Skeletal muscle satellite cell (primary cell): ENCODE results near the gene GRIN2A.
"Not testable (repeated sequence)": the region's sequence is repeated elsewhere in the genome, so short reads cannot be mapped to it uniquely, and the experiment has no call there.

Experiments
- H3K27me3 ChIP-seq: 2 replicates; pipeline ENCODE4 v1.7.0; 2013; ENCODE audit warnings: low read length; ENCODE audit not compliant: control insufficient read depth, insufficient read depth
- H3K36me3 ChIP-seq: 2 replicates; pipeline ENCODE4 v1.7.0; 2013; ENCODE audit warnings: mild to moderate bottlenecking, control low read depth, low read length; ENCODE audit not compliant: insufficient read depth
- H3K4me1 ChIP-seq: 2 replicates; pipeline ENCODE4 v1.7.0; 2013; ENCODE audit warnings: low read length; ENCODE audit not compliant: control insufficient read depth, insufficient read depth
- H3K4me2 ChIP-seq: 2 replicates; pipeline ENCODE4 v1.7.0; 2013; ENCODE audit warnings: mild to moderate bottlenecking, low read length
- H3K4me3 ChIP-seq: 2 replicates; pipeline ENCODE4 v1.7.0; 2013; ENCODE audit warnings: low read length
- H3K9ac ChIP-seq: 2 replicates; pipeline ENCODE4 v1.7.0; 2013; ENCODE audit warnings: mild to moderate bottlenecking, low read depth, low read length, moderate library complexity
- H3K9me3 ChIP-seq: replicated peaks from 2 replicates; pipeline ENCODE4 v1.7.0; 2013; ENCODE audit warnings: mild to moderate bottlenecking, control low read depth, low read length

GRIN2A gene

DNA sequence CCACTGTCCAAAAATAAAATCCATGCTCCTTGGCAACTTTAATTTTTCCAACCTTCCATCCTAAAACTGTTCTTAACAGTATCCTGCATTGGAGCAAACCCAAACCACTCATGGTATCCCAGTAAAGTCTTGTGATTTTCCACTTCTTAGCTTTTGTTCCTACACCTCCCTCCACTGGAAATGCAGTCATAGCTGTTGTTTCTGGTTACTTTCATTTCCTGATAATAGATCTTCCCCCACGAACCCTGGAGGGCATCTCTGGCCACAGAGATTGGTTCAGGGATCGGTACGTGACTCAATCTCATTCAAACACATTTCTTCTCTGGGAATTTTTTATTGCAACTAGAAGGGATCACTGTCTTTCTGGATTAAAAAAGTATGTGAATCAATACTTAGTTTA is 276.0 kb downstream of the GRIN2A start:
- Histone ChIP-seq H3K36me3 (no peaks in the 10 kb centered on the region), H3K9me3 (no peaks in the 10 kb centered on the region), H3K4me1 (no peaks in the 10 kb centered on the region), H3K4me2 (no peak overlapping the region), H3K4me3 (no peak overlapping the region), H3K27me3 (no peaks in the 10 kb centered on the region), H3K9ac (no peak overlapping the region)

DNA sequence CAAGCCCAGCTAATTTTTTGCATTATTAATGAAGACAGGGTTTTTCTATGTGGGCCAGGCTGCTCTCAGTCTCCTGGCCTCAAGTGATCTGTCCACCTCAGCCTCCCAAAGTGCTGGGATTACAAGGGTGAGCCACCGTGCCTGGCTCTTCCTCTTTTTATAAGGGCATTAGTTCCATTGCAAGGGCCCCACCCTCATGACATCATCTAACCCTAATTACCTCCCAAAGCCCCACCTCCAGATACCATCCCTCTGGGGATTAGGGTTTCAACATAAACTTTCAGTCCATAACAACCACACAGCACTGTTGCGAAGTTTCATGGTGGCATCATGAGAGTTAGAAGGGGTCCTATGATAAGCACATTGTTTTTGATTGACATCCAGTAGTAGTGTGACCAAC is 277.7 kb downstream of the GRIN2A start:
- no peaks in the 10 kb centered on the region for H3K27me3 ChIP-seq
- no peaks in the 10 kb centered on the region for H3K4me1 ChIP-seq
- no peak overlapping the region for H3K4me3 ChIP-seq
- H3K9me3 ChIP-seq = no peaks in the 10 kb centered on the region
- no peak overlapping the region for H3K9ac ChIP-seq
- no peak overlapping the region for H3K4me2 ChIP-seq
- no peaks in the 10 kb centered on the region for H3K36me3 ChIP-seq

DNA sequence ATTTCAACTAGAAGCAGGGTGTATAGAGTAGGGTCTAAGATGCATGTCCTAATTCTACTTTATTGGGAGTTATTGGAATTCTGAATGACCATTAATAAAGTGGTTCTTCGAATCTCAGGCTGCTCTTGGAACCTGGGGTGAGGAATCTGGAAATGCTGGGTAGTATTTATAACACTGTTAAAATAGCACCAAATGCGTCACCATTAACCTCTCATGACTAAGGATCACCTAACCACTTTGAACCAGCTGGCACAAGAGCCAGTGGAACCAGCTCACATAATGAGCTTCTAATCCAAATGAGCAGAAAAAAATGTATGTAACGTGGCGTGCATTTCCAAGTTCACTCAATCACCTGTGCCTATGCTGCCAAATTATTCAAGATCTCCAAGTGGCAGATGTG is 281.7 kb downstream of the GRIN2A start:
- Histone ChIP-seq H3K4me3 (no peak overlapping the region), H3K36me3 (no peaks in the 10 kb centered on the region), H3K27me3 (no peaks in the 10 kb centered on the region), H3K4me1 (no peaks in the 10 kb centered on the region), H3K9me3 (no peaks in the 10 kb centered on the region), H3K9ac (no peak overlapping the region), H3K4me2 (no peak overlapping the region)

- no peaks in the 10 kb centered on the region for H3K4me1 ChIP-seq
- no peaks in the 10 kb centered on the region for H3K27me3 ChIP-seq
- no peak overlapping the region for H3K4me2 ChIP-seq
- no peaks in the 10 kb centered on the region for H3K9me3 ChIP-seq
- no peak overlapping the region for H3K4me3 ChIP-seq
- no peak overlapping the region for H3K9ac ChIP-seq
- no peaks in the 10 kb centered on the region for H3K36me3 ChIP-seq
Measured at GRCh38 chr16:9898555-9898954, 283.7 kb downstream of the GRIN2A start.

DNA sequence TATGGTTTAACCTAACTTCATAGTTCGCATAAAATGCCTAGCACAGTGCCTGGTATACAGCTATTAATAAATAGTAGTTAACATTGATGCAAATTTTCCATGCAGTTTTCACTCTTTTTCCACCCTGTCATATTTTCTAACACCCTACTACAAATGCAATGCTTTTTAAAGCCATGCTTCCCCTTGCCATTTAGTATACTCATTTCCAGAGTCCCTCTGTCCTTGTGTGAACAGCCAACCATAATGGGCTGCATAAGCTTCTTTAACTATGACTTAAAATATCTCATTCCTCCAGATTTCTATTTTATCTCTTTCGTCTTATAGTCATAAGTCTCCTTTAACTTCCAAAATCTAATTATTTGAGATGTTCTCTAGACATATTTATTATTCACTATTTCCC is 284.1 kb downstream of the GRIN2A start:
- H3K4me1 ChIP-seq = no peaks in the 10 kb centered on the region
- H3K27me3 ChIP-seq = no peaks in the 10 kb centered on the region
- H3K9ac ChIP-seq = no peak overlapping the region
- H3K36me3 ChIP-seq = no peaks in the 10 kb centered on the region
- no peaks in the 10 kb centered on the region for H3K9me3 ChIP-seq
- H3K4me2 ChIP-seq = no peak overlapping the region
- H3K4me3 ChIP-seq = no peak overlapping the region

DNA sequence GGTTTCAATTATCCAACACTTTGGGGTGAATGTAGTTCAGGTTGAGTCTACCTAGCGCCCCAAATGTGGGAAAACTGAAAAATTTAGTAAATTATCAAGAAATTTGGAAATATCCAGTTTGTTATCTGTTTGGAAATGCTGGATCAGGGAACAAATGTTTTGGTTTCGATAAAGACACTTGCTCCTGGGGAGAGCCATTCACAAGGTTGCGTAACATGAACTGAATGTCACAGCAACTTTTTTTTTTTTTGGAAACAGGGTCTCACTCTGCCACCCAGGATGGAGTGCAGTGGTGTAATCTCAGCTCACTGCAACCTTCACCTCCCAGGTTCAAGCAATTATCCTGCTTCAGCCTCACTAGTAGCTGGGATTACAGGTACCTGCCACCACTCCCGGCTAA is 286.4 kb downstream of the GRIN2A start:
- no peaks in the 10 kb centered on the region for H3K4me1 ChIP-seq
- H3K4me3 ChIP-seq = no peak overlapping the region
- H3K27me3 ChIP-seq = no peaks in the 10 kb centered on the region
- no peaks in the 10 kb centered on the region for H3K36me3 ChIP-seq
- no peaks in the 10 kb centered on the region for H3K9me3 ChIP-seq
- H3K9ac ChIP-seq = no peak overlapping the region
- no peak overlapping the region for H3K4me2 ChIP-seq

GRCh38 chr16:9885876-9886275 is 296.4 kb downstream of the GRIN2A start:
- Histone ChIP-seq H3K4me2 (no peak overlapping the region), H3K27me3 (no peaks in the 10 kb centered on the region), H3K4me1 (no peaks in the 10 kb centered on the region), H3K9ac (no peak overlapping the region), H3K36me3 (no peaks in the 10 kb centered on the region), H3K4me3 (no peak overlapping the region), H3K9me3 (no peaks in the 10 kb centered on the region)

GRCh38 chr16:9885467-9885866 is 296.8 kb downstream of the GRIN2A start:
- no peaks in the 10 kb centered on the region for H3K36me3 ChIP-seq
- H3K9ac ChIP-seq = no peak overlapping the region
- no peaks in the 10 kb centered on the region for H3K4me1 ChIP-seq
- H3K4me3 ChIP-seq = no peak overlapping the region
- H3K4me2 ChIP-seq = no peak overlapping the region
- H3K9me3 ChIP-seq = no peaks in the 10 kb centered on the region
- H3K27me3 ChIP-seq = no peaks in the 10 kb centered on the region

DNA sequence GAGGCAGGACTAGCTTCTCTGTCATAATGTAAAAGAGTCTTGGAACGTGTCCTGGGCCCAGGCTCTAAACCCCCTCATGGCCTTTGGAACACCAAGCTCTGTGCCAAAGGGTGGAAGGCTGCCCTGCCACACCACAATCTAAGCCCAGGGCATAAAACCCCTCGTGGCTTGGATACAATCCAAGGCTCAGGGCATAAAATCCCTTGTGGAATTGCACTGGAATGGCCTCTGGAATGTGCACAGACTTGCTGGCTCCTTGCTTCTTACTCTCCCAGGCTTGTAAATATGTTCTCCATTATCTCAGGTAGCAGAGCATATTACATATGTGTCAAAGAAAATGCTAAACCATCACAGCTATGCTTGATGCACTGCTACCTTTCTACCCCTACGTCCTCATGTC is 306.2 kb downstream of the GRIN2A start:
- H3K27me3 ChIP-seq, H3K4me1 ChIP-seq, H3K9ac ChIP-seq, H3K36me3 ChIP-seq, H3K9me3 ChIP-seq, H3K4me3 ChIP-seq, H3K4me2 ChIP-seq: not testable (repeated sequence)

DNA sequence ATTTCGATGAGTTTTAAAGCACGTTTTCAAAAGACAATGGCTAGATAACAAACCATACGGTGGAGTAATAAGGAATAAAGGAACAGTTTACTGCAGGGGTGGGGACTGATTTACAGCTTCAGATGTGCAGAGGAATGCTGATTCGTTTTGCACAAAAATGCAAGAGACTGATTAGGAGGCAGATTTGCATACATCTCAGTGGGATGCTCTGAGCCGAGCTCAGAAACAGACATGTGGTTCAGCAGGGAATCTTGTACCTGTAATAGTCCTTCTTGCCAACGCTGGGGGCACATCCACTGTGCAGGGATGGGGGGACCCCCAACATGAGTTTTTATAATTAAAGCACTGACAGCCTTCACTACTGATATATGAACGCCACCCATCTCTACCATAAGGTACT is 308.0 kb downstream of the GRIN2A start:
- H3K4me1 ChIP-seq = no peaks in the 10 kb centered on the region
- no peaks in the 10 kb centered on the region for H3K36me3 ChIP-seq
- H3K27me3 ChIP-seq = no peaks in the 10 kb centered on the region
- no peak overlapping the region for H3K4me2 ChIP-seq
- no peaks in the 10 kb centered on the region for H3K9me3 ChIP-seq
- H3K4me3 ChIP-seq = no peak overlapping the region
- no peak overlapping the region for H3K9ac ChIP-seq

- H3K4me3 ChIP-seq = no peak overlapping the region
- no peak overlapping the region for H3K4me2 ChIP-seq
- H3K36me3 ChIP-seq = no peaks in the 10 kb centered on the region
- H3K4me1 ChIP-seq = no peaks in the 10 kb centered on the region
- H3K9ac ChIP-seq = no peak overlapping the region
- H3K27me3 ChIP-seq = no peaks in the 10 kb centered on the region
- H3K9me3 ChIP-seq = no peaks in the 10 kb centered on the region
Measured at GRCh38 chr16:9870962-9871361, 311.3 kb downstream of the GRIN2A start.

DNA sequence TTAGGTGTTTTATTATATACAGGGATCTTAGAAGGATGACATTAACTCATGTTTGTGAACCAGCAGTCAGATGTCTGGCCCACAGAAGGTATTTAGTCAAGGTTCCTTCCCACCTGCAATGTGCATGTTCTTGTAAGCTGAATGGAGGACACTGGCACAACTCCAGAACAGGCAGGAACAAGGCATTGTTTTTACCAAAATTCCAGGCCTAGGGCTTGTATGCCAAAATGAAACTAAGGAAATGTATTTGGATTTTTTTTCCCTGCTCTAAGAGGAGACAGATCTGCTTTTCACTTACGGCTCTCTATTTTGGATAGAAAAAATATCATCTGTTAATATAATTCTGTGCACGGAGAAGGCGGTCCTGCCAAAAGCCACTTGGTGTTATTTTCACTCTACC is 312.5 kb downstream of the GRIN2A start:
- Histone ChIP-seq H3K9ac (no peak overlapping the region), H3K27me3 (no peaks in the 10 kb centered on the region), H3K4me3 (no peak overlapping the region), H3K36me3 (no peaks in the 10 kb centered on the region), H3K9me3 (no peaks in the 10 kb centered on the region), H3K4me1 (no peaks in the 10 kb centered on the region), H3K4me2 (no peak overlapping the region)
